Endodermal cell (in vitro differentiated cells): ENCODE data around the gene MYBPC2. TPM values are rescaled to one million over a fixed set of nuclear protein-coding genes. Genes with fewer than 3 reads are reported as not detected.

ENCODE experiments used
- DNase-seq: peaks from one replicate; pipeline ENCODE4 v3.0.0-alpha.2; 2017
- H3K27ac ChIP-seq: 2 replicates; pipeline ENCODE4 v1.5.1; 2013; ENCODE audit warnings: mild to moderate bottlenecking, low read depth, low read length, moderate library complexity
- H3K27me3 ChIP-seq: 2 replicates; pipeline ENCODE4 v1.6.1; 2013; ENCODE audit warnings: mild to moderate bottlenecking, low read length, moderate library complexity; ENCODE audit not compliant: insufficient read depth, control insufficient read depth, poor library complexity, severe bottlenecking
- H3K36me3 ChIP-seq: 2 replicates; pipeline ENCODE4 v1.7.0; 2013; ENCODE audit warnings: mild to moderate bottlenecking, low read length, moderate library complexity; ENCODE audit not compliant: control insufficient read depth, insufficient read depth
- H3K4me1 ChIP-seq: one replicate; pipeline ENCODE4 v1.7.0; 2013; ENCODE audit warnings: low read length; ENCODE audit not compliant: control insufficient read depth, insufficient read depth
- H3K4me3 ChIP-seq: 2 replicates; pipeline ENCODE4 v1.5.1; 2013; ENCODE audit warnings: mild to moderate bottlenecking, low read length, moderate library complexity
- H3K9ac ChIP-seq: 2 replicates; pipeline ENCODE4 v1.6.1; 2013; ENCODE audit warnings: mild to moderate bottlenecking, low read length, moderate library complexity; ENCODE audit not compliant: poor library complexity, severe bottlenecking; ENCODE audit errors: extremely low read depth
- H3K9me3 ChIP-seq: 2 replicates; pipeline ENCODE4 v1.6.1; 2013; ENCODE audit warnings: mild to moderate bottlenecking, low read length, moderate library complexity; ENCODE audit not compliant: control insufficient read depth
- H3K27ac Mint-ChIP-seq: 2 replicates; pipeline ENCODE4 v1.8.0; 2020; ENCODE audit warnings: mixed read lengths
- H3K27me3 Mint-ChIP-seq: 2 replicates; pipeline ENCODE4 v1.8.0; 2021; ENCODE audit warnings: mild to moderate bottlenecking, mixed read lengths; ENCODE audit not compliant: insufficient read depth
- H3K36me3 Mint-ChIP-seq: 2 replicates; pipeline ENCODE4 v1.8.0; 2020; ENCODE audit warnings: low read depth, mixed read lengths
- H3K4me1 Mint-ChIP-seq: 2 replicates; pipeline ENCODE4 v1.8.0; 2020; ENCODE audit warnings: mixed read lengths
- H3K4me3 Mint-ChIP-seq: 2 replicates; pipeline ENCODE4 v1.8.0; 2020; ENCODE audit warnings: mild to moderate bottlenecking, moderate library complexity, mixed read lengths
- H3K9me3 Mint-ChIP-seq: 2 replicates; pipeline ENCODE4 v1.8.0; 2020; ENCODE audit warnings: mild to moderate bottlenecking, mixed read lengths
- CTCF ChIP-seq: fragments of 200-600 bp; sonication (generic); conservative IDR thresholded peaks from 2 replicates; pipeline ENCODE4 v1.5.0; 2021; ENCODE audit warnings: antibody characterized with exemption, mild to moderate bottlenecking
- WGBS, 2 experiments: methylation state at CpG; one replicate each; pipeline versions ENCODE4 v1.1.5 to v1.1.7; 2013; ENCODE audit warnings: missing lambda C conversion rate in 2 of 2, mixed read lengths in 1 of 2; ENCODE audit not compliant: insufficient coverage in 1 of 2, insufficient read length in 1 of 2; 5-methylcytosine and 5-hydroxymethylcytosine counted together
- total RNA-seq, 2 donors: library from RNA; stranded (reverse); fragmentation: NEBNext Ultra II Directional in 1 of 2; extraction: Animal tissue kit (Norgen Biotek cat#: 25700) in 1 of 2; gene quantifications; 2 replicates in 1 of 2; 3 replicates in 1 of 2; pipeline ENCODE4 v1.2.1, GENCODE V29; 2021

MYBPC2 gene
- total RNA-seq, 2 donors from 2014 or later: 1.9 to 2.3 TPM

DNA sequence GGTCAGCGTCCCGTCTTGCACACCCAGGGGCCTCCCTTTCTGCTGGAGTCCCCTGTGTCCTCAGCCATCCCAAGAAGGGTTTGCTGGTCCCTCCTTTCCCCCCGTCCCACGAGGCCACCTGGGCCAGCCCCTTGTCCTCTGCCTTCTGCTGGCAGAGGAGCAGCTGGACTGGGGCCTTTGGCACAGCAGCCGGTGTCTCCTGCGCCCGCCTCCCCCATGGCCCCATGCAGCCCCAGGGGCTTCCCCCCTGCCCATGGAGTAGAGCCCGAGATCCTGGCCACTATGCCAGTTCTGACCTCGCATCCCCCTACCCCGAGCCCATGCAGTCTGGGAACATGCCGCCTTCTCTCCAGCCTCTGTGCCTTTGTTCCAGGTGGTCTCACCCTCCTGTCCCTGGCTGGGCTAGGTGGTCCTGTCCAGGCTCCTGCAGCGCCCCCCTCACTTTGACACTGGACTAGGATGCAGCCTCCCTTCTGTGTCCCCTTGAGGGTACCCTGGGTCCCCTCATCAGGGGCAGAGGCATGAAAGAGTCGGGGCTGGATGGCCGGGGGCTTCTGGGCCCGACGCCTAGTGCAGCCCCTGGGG lies 49.7 kb downstream of the MYBPC2 start:
- no peak overlapping the region for H3K27ac ChIP-seq
- peaks cover 74% of the 10 kb centered on the region for H3K36me3 Mint-ChIP-seq

DNA sequence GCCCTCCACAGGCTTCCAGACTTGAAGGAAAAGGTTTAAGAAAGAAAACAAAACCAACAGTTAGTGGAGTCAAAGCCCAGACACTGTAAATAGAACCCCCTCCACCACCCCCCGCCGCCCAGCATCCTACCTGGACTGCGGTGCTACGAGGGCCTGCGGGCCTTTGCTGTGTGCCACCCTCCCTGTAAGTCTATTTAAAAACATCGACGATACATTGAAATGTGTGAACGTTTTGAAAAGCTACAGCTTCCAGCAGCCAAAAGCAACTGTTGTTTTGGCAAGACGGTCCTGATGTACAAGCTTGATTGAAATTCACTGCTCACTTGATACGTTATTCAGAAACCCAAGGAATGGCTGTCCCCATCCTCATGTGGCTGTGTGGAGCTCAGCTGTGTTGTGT lies 50.2 kb downstream of the MYBPC2 start:
- H3K36me3 ChIP-seq: peaks cover 31% of the 10 kb centered on the region
- H3K27me3 ChIP-seq: peaks cover 8% of the 10 kb centered on the region
- Mint-ChIP-seq H3K4me3 (no peak overlapping the region), H3K36me3 (peaks cover 69% of the 10 kb centered on the region), H3K9me3 (peaks cover 34% of the 10 kb centered on the region), H3K27ac (no peak overlapping the region), H3K4me1 (no peaks in the 10 kb centered on the region), H3K27me3 (peaks cover 22% of the 10 kb centered on the region)
- DNase-seq: no peak
- TF ChIP-seq CTCF: no peak
- H3K4me3 ChIP-seq: no peak overlapping the region
- WGBS, 2 experiments: 90 to 94% methylated on average over 9 to 10 of the region's 10 CpGs
- no peak overlapping the region for H3K27ac ChIP-seq
- peaks cover 27% of the 10 kb centered on the region for H3K9me3 ChIP-seq
- H3K4me1 ChIP-seq: no peaks in the 10 kb centered on the region
- no peak overlapping the region for H3K9ac ChIP-seq

More for the DNA sequence above, 49.7 kb downstream of the MYBPC2 start:
- Histone ChIP-seq H3K9me3 (peaks cover 33% of the 10 kb centered on the region), H3K36me3 (peaks cover 34% of the 10 kb centered on the region), H3K4me3 (no peak overlapping the region), H3K27me3 (peaks cover 4% of the 10 kb centered on the region), H3K9ac (no peak overlapping the region), H3K4me1 (no peaks in the 10 kb centered on the region)
- H3K4me3 Mint-ChIP-seq: no peak overlapping the region
- no peak for TF ChIP-seq CTCF
- no peak overlapping the region for H3K27ac Mint-ChIP-seq
- H3K4me1 Mint-ChIP-seq: peaks cover 2% of the 10 kb centered on the region
- 90 to 100% methylated on average over 4 to 16 of the region's 16 CpGs for WGBS, 2 experiments
- DNase-seq: no peak
- H3K9me3 Mint-ChIP-seq: peaks cover 40% of the 10 kb centered on the region
- peaks cover 16% of the 10 kb centered on the region for H3K27me3 Mint-ChIP-seq

- Histone ChIP-seq H3K27ac (no peak overlapping the region), H3K9me3 (peaks cover 20% of the 10 kb centered on the region), H3K4me3 (no peak overlapping the region), H3K4me1 (no peaks in the 10 kb centered on the region), H3K9ac (no peak overlapping the region), H3K27me3 (peaks cover 8% of the 10 kb centered on the region), H3K36me3 (peaks cover 14% of the 10 kb centered on the region)
- peaks cover 54% of the 10 kb centered on the region for H3K36me3 Mint-ChIP-seq
- WGBS, 2 experiments: 90 to 94% methylated on average over 5 to 10 of the region's 10 CpGs
- peaks cover 46% of the 10 kb centered on the region for H3K27me3 Mint-ChIP-seq
- DNase-seq: no peak
- no peak overlapping the region for H3K27ac Mint-ChIP-seq
- H3K4me1 Mint-ChIP-seq: no peaks in the 10 kb centered on the region
- H3K4me3 Mint-ChIP-seq: no peak overlapping the region
- no peak for TF ChIP-seq CTCF
- peaks cover 25% of the 10 kb centered on the region for H3K9me3 Mint-ChIP-seq
These were observed 52.7 kb downstream of the MYBPC2 start for GRCh38 chr19:50485284-50485955.
